A673 (cell line): ENCODE measurements around the gene EVPL. TPM values are rescaled to one million over a fixed set of nuclear protein-coding genes. Genes with fewer than 3 reads are reported as not detected.

Source experiments
- BruUV-seq: library from RNA; stranded (reverse); fragments of 400-500 nt; replicated peaks from 2 replicates; lab custom pipeline; 2021; lab: Mats Ljungman, UMichigan
- CTCF ChIA-PET: fragments of 300-600 bp; sonication (Branson Sonifier 250); formaldehyde crosslinking; loops from one replicate; lab custom pipeline; 2022; ENCODE audit warnings: antibody characterized with exemption; lab: Charles Lee
- POLR2A ChIA-PET: fragments of 300-600 bp; sonication (Branson Sonifier 250); formaldehyde crosslinking; loops from one replicate; lab custom pipeline; 2022; ENCODE audit warnings: antibody characterized with exemption; ENCODE audit not compliant: low non-redundant PET; lab: Charles Lee
- DNase-seq: peaks from one replicate; pipeline ENCODE4 v3.0.0-alpha.2; 2015; ENCODE audit warnings: low spot score
- H3K27ac ChIP-seq: fragments of 200-600 bp; sonication (generic); 2 replicates; pipeline ENCODE4 v1.5.1; 2016; ENCODE audit warnings: mixed run types, low read depth, mild to moderate bottlenecking, mixed read lengths, antibody characterized with exemption, low read length; ENCODE audit not compliant: poor library complexity, severe bottlenecking
- H3K27me3 ChIP-seq: fragments of 200-600 bp; sonication (generic); replicated peaks from 2 replicates; pipeline ENCODE4 v1.6.1; 2017; ENCODE audit warnings: mixed run types, low read depth, mild to moderate bottlenecking, mixed read lengths, antibody characterized with exemption, low read length; ENCODE audit not compliant: insufficient read depth, poor library complexity
- H3K36me3 ChIP-seq: fragments of 200-600 bp; sonication (generic); 2 replicates; pipeline ENCODE4 v1.6.1; 2016; ENCODE audit warnings: mixed run types, mild to moderate bottlenecking, mixed read lengths, antibody characterized with exemption, low read length; ENCODE audit not compliant: insufficient read depth, poor library complexity, severe bottlenecking
- H3K4me1 ChIP-seq: fragments of 200-600 bp; sonication (generic); 2 replicates; pipeline ENCODE4 v1.6.1; 2017; ENCODE audit warnings: mixed run types, mild to moderate bottlenecking, mixed read lengths, antibody characterized with exemption, low read length; ENCODE audit not compliant: insufficient read depth, poor library complexity, severe bottlenecking
- H3K4me3 ChIP-seq: fragments of 200-600 bp; sonication (generic); 2 replicates; pipeline ENCODE4 v1.5.1; 2016; ENCODE audit warnings: low read depth, mixed run types, mild to moderate bottlenecking, mixed read lengths, low read length; ENCODE audit not compliant: poor library complexity, severe bottlenecking
- H3K9me3 ChIP-seq: fragments of 200-600 bp; sonication (generic); 2 replicates; pipeline ENCODE4 v1.6.1; 2016; ENCODE audit warnings: mixed run types, low read depth, mild to moderate bottlenecking, mixed read lengths, antibody characterized with exemption, low read length; ENCODE audit not compliant: poor library complexity, severe bottlenecking
- CTCF ChIP-seq: fragments of 300-800, 200-600 bp; sonication (generic); conservative IDR thresholded peaks from 2 replicates; pipeline ENCODE4 v1.5.1; 2017; ENCODE audit warnings: low read depth, mild to moderate bottlenecking, antibody characterized with exemption, low read length, moderate library complexity, mixed read lengths
- EZH2 ChIP-seq: fragments of 200-600 bp; sonication (generic); IDR thresholded peaks from 2 replicates; pipeline ENCODE4 v1.6.1; 2017; ENCODE audit warnings: borderline replicate concordance, low read depth, mild to moderate bottlenecking, mixed read lengths, antibody characterized with exemption, low read length; ENCODE audit not compliant: poor library complexity, severe bottlenecking
- intact Hi-C: fragments of 100-400 bp; cut with micrococcal nuclease; formaldehyde crosslinking; loops from one replicate; pipeline ENCODE4 v1.10.0; 2022; ENCODE audit not compliant: unreplicated experiment
- total RNA-seq: library from RNA; stranded (reverse); gene quantifications from 2 replicates; pipeline ENCODE4 v1.2.3, GENCODE V29; 2021

Gene EVPL
- total RNA-seq, 1 experiment from 2014 or later: 0.21 TPM

- TF ChIP-seq EZH2 (no peak), CTCF (no peak)
- ChIA-PET CTCF (no interaction called here), POLR2A (no interaction called here)
- peaks cover 10% of the 10 kb centered on the region for H3K4me1 ChIP-seq
- peak overlapping the region; percentile 47 for H3K27ac ChIP-seq
- peaks cover 70% of the 10 kb centered on the region for H3K36me3 ChIP-seq
- BruUV-seq: no TSS peak
- H3K4me3 ChIP-seq: no peak overlapping the region
- intact Hi-C loops: no loop called here
- no peak for DNase-seq
- H3K9me3 ChIP-seq: no peaks in the 10 kb centered on the region
- H3K27me3 ChIP-seq: no peaks in the 10 kb centered on the region
Measured at GRCh38 chr17:76054112-76054476, 27.0 kb upstream of the EVPL start.

GRCh38 chr17:76053246-76054111 is 26.4 kb upstream of the EVPL start:
- CTCF ChIA-PET: interaction anchor here (0.6 to 0.7 kb wide), 2 partner anchors 11 to 39 kb away, joined by 3 to 8 read pairs; no protein-coding TSS in a partner anchor
- POLR2A ChIA-PET: interaction anchor here (0.6 kb wide), 1 partner anchor 337 kb away, joined by 5 read pairs; no protein-coding TSS in a partner anchor
- BruUV-seq: no TSS peak

GRCh38 chr17:76051561-76051960 is 24.5 kb upstream of the EVPL start:
- CTCF ChIA-PET: no interaction called here
- TF ChIP-seq EZH2 (no peak), CTCF (no peak)
- DNase-seq: no peak
- H3K4me1 ChIP-seq: peaks cover 10% of the 10 kb centered on the region
- no peak overlapping the region for H3K4me3 ChIP-seq
- H3K27me3 ChIP-seq: no peaks in the 10 kb centered on the region
- BruUV-seq: no TSS peak
- H3K36me3 ChIP-seq: peaks cover 63% of the 10 kb centered on the region
- intact Hi-C loops: no loop called here
- H3K9me3 ChIP-seq: no peaks in the 10 kb centered on the region
- POLR2A ChIA-PET: no interaction called here
- no peak overlapping the region for H3K27ac ChIP-seq

More at GRCh38 chr17:76053246-76054111, 26.4 kb upstream of the EVPL start:
- H3K4me1 ChIP-seq: peaks cover 10% of the 10 kb centered on the region
- H3K27ac ChIP-seq: peak overlapping the region; percentile 47
- no peaks in the 10 kb centered on the region for H3K27me3 ChIP-seq
- no peak overlapping the region for H3K4me3 ChIP-seq
- no peaks in the 10 kb centered on the region for H3K9me3 ChIP-seq
- H3K36me3 ChIP-seq: peaks cover 69% of the 10 kb centered on the region
- peak; percentile 75 for DNase-seq
- TF ChIP-seq CTCF (no peak), EZH2 (no peak)
- intact Hi-C loops: no loop called here
